Measurements from ENCODE around the gene TMEM119. TPM values are rescaled to one million over a fixed set of nuclear protein-coding genes. Genes with fewer than 3 reads are reported as not detected.

The TMEM119 gene
- total RNA-seq, 2 experiments from 2014 or later, result not detected

GRCh38 chr12:108614041-108614440, 16.2 kb upstream of the TMEM119 start:
- no peaks in the 10 kb centered on the region for H3K27me3 Mint-ChIP-seq (ENCODE audit: low read depth)
- no peak overlapping the region for H3K4me3 Mint-ChIP-seq
- H3K4me1 Mint-ChIP-seq (ENCODE audit: low read depth), result peaks cover 33% of the 10 kb centered on the region
- H3K9me3 Mint-ChIP-seq (ENCODE audit: insufficient read depth), result peaks cover 8% of the 10 kb centered on the region
- ATAC-seq (no peak), DNase-seq (no peak)
- peaks cover 28% of the 10 kb centered on the region for H3K36me3 Mint-ChIP-seq (ENCODE audit: low read depth)
- ChIA-PET POLR2A (interaction anchor here (10.1 kb wide), 1 partner anchor 18 kb away, joined by 115 read pairs; the partner anchor contains the start of gene SELPLG), CTCF (interaction anchor here (10.9 kb wide), 1 partner anchor 45 kb away, joined by 574 read pairs; the partner anchor contains the start of genes ISCU and SART3)
- H3K27ac Mint-ChIP-seq, result no peak overlapping the region

- no peaks in the 10 kb centered on the region for H3K27me3 Mint-ChIP-seq (ENCODE audit: low read depth)
- peaks cover 27% of the 10 kb centered on the region for H3K36me3 Mint-ChIP-seq (ENCODE audit: low read depth)
- peaks cover 8% of the 10 kb centered on the region for H3K9me3 Mint-ChIP-seq (ENCODE audit: insufficient read depth)
Observed at GRCh38 chr12:108613548-108613947, 15.7 kb upstream of the TMEM119 start.

GRCh38 chr12:108612788-108613282, 15.0 kb upstream of the TMEM119 start:
- no peak overlapping the region for H3K4me3 Mint-ChIP-seq
- ChIA-PET POLR2A (interaction anchor here (0.7 kb wide), 1 partner anchor 27 kb away, joined by 5 read pairs; no protein-coding TSS in a partner anchor), CTCF (interaction anchor here (0.8 to 10.9 kb wide), 2 partner anchors 44 to 52 kb away, joined by 3 to 574 read pairs; partner anchors contain the start of genes ISCU and SART3)

More at GRCh38 chr12:108613548-108613947, 15.7 kb upstream of the TMEM119 start:
- Mint-ChIP-seq H3K4me3 (no peak overlapping the region), H3K27ac (no peak overlapping the region), H3K4me1 (ENCODE audit: low read depth) (peaks cover 31% of the 10 kb centered on the region)
- DNase-seq, result no peak
- no peak for ATAC-seq
- ChIA-PET POLR2A (interaction anchor here (10.1 kb wide), 1 partner anchor 18 kb away, joined by 115 read pairs; the partner anchor contains the start of gene SELPLG), CTCF (interaction anchor here (10.9 kb wide), 1 partner anchor 45 kb away, joined by 574 read pairs; the partner anchor contains the start of genes ISCU and SART3)

GRCh38 chr12:108611884-108612415, 14.1 kb upstream of the TMEM119 start:
- DNase-seq, result peak; percentile 57
- Mint-ChIP-seq H3K27ac (no peak overlapping the region), H3K9me3 (ENCODE audit: insufficient read depth) (peaks cover 8% of the 10 kb centered on the region), H3K36me3 (ENCODE audit: low read depth) (peaks cover 15% of the 10 kb centered on the region), H3K4me1 (ENCODE audit: low read depth) (peaks cover 15% of the 10 kb centered on the region), H3K27me3 (ENCODE audit: low read depth) (no peaks in the 10 kb centered on the region), H3K4me3 (no peak overlapping the region)
- ChIA-PET POLR2A (interaction anchor here (0.7 kb wide), 1 partner anchor 26 kb away, joined by 5 read pairs; no protein-coding TSS in a partner anchor), CTCF (interaction anchor here (0.8 to 10.9 kb wide), 3 partner anchors 41 to 52 kb away, joined by 3 to 574 read pairs (median 3); partner anchors contain the start of genes ISCU and SART3)
- no peak for ATAC-seq

More at GRCh38 chr12:108612788-108613282, 15.0 kb upstream of the TMEM119 start:
- DNase-seq (no peak), ATAC-seq (no peak)
- H3K36me3 Mint-ChIP-seq (ENCODE audit: low read depth), result peaks cover 21% of the 10 kb centered on the region
- H3K4me1 Mint-ChIP-seq (ENCODE audit: low read depth), result peaks cover 24% of the 10 kb centered on the region
- H3K27ac Mint-ChIP-seq, result no peak overlapping the region
- peaks cover 8% of the 10 kb centered on the region for H3K9me3 Mint-ChIP-seq (ENCODE audit: insufficient read depth)
- no peaks in the 10 kb centered on the region for H3K27me3 Mint-ChIP-seq (ENCODE audit: low read depth)

- CTCF ChIA-PET, result interaction anchor here (0.9 to 1.2 kb wide), 3 partner anchors 40 to 194 kb away, joined by 3 to 4 read pairs (median 3); no protein-coding TSS in a partner anchor
Observed at GRCh38 chr12:108610856-108611605, 13.1 kb upstream of the TMEM119 start.

GRCh38 chr12:108610336-108610815, 12.5 kb upstream of the TMEM119 start:
- H3K4me1 Mint-ChIP-seq (ENCODE audit: low read depth), result peaks cover 2% of the 10 kb centered on the region
- no peaks in the 10 kb centered on the region for H3K9me3 Mint-ChIP-seq (ENCODE audit: insufficient read depth)
- H3K4me3 Mint-ChIP-seq, result no peak overlapping the region
- POLR2A ChIA-PET, result interaction anchor here (0.9 kb wide), 1 partner anchor 44 kb away, joined by 3 read pairs; no protein-coding TSS in a partner anchor
- peaks cover 3% of the 10 kb centered on the region for H3K27me3 Mint-ChIP-seq (ENCODE audit: low read depth)
- no peak for DNase-seq
- no peak for ATAC-seq
- peaks cover under 1% of the 10 kb centered on the region for H3K36me3 Mint-ChIP-seq (ENCODE audit: low read depth)
- peak overlapping the region; percentile 63 for H3K27ac Mint-ChIP-seq
- CTCF ChIA-PET, result interaction anchor here (0.9 to 1.2 kb wide), 2 partner anchors 46 to 194 kb away, joined by 3 to 4 read pairs; no protein-coding TSS in a partner anchor

More at GRCh38 chr12:108610856-108611605, 13.1 kb upstream of the TMEM119 start:
- Mint-ChIP-seq H3K27me3 (ENCODE audit: low read depth) (no peaks in the 10 kb centered on the region), H3K4me3 (no peak overlapping the region), H3K27ac (no peak overlapping the region), H3K9me3 (ENCODE audit: insufficient read depth) (peaks cover under 1% of the 10 kb centered on the region), H3K36me3 (ENCODE audit: low read depth) (peaks cover 6% of the 10 kb centered on the region), H3K4me1 (ENCODE audit: low read depth) (peaks cover 6% of the 10 kb centered on the region)
- POLR2A ChIA-PET, result interaction anchor here (0.9 kb wide), 1 partner anchor 45 kb away, joined by 3 read pairs; no protein-coding TSS in a partner anchor
- ATAC-seq (no peak), DNase-seq (no peak)

- ChIA-PET POLR2A (no interaction called here), CTCF (interaction anchor here (1.1 kb wide), 1 partner anchor 8 kb away, joined by 3 read pairs; no protein-coding TSS in a partner anchor)
- peaks cover 2% of the 10 kb centered on the region for H3K36me3 Mint-ChIP-seq (ENCODE audit: low read depth)
- H3K27me3 Mint-ChIP-seq (ENCODE audit: low read depth), result peaks cover 8% of the 10 kb centered on the region
- peak overlapping the region; percentile 63 for H3K27ac Mint-ChIP-seq
- H3K9me3 Mint-ChIP-seq (ENCODE audit: insufficient read depth), result no peaks in the 10 kb centered on the region
- H3K4me1 Mint-ChIP-seq (ENCODE audit: low read depth), result peaks cover 2% of the 10 kb centered on the region
- ATAC-seq (no peak), DNase-seq (no peak)
- no peak overlapping the region for H3K4me3 Mint-ChIP-seq
Observed at GRCh38 chr12:108609537-108610335, 11.9 kb upstream of the TMEM119 start.

- ATAC-seq (no peak), DNase-seq (no peak)
- Mint-ChIP-seq H3K27ac (peak overlapping the region; percentile 34), H3K4me1 (ENCODE audit: low read depth) (peaks cover 2% of the 10 kb centered on the region), H3K9me3 (ENCODE audit: insufficient read depth) (no peaks in the 10 kb centered on the region), H3K36me3 (ENCODE audit: low read depth) (peaks cover 2% of the 10 kb centered on the region), H3K4me3 (no peak overlapping the region), H3K27me3 (ENCODE audit: low read depth) (peaks cover 9% of the 10 kb centered on the region)
- POLR2A ChIA-PET, result no interaction called here
- CTCF ChIA-PET, result interaction anchor here (1.9 kb wide), 1 partner anchor 9 kb away, joined by 7 read pairs; no protein-coding TSS in a partner anchor
Observed at GRCh38 chr12:108608616-108609015, 10.7 kb upstream of the TMEM119 start.

- no peak for DNase-seq
- Mint-ChIP-seq H3K27ac (peak overlapping the region; percentile 34), H3K4me1 (ENCODE audit: low read depth) (peaks cover 2% of the 10 kb centered on the region), H3K36me3 (ENCODE audit: low read depth) (peaks cover 2% of the 10 kb centered on the region), H3K4me3 (no peak overlapping the region), H3K27me3 (ENCODE audit: low read depth) (peaks cover 9% of the 10 kb centered on the region), H3K9me3 (ENCODE audit: insufficient read depth) (no peaks in the 10 kb centered on the region)
- ATAC-seq, result no peak
- ChIA-PET POLR2A (no interaction called here), CTCF (interaction anchor here (1.9 kb wide), 1 partner anchor 10 kb away, joined by 7 read pairs; no protein-coding TSS in a partner anchor)
Observed at GRCh38 chr12:108607981-108608600, 10.2 kb upstream of the TMEM119 start.

- Mint-ChIP-seq H3K4me3 (no peak overlapping the region), H3K4me1 (ENCODE audit: low read depth) (no peaks in the 10 kb centered on the region), H3K27ac (no peak overlapping the region), H3K36me3 (ENCODE audit: low read depth) (peaks cover 2% of the 10 kb centered on the region), H3K27me3 (ENCODE audit: low read depth) (peaks cover 9% of the 10 kb centered on the region), H3K9me3 (ENCODE audit: insufficient read depth) (no peaks in the 10 kb centered on the region)
- peak; percentile 36 for ATAC-seq
- ChIA-PET CTCF (interaction anchor here (1.1 kb wide), 1 partner anchor 11 kb away, joined by 7 read pairs; no protein-coding TSS in a partner anchor), POLR2A (no interaction called here)
- no peak for DNase-seq
Observed at GRCh38 chr12:108606492-108606891, 8.6 kb upstream of the TMEM119 start.

Measured in activated CD8-positive, alpha-beta T cell treated with anti-CD3 and anti-CD28 coated beads, Interleukin-2, amount 10 ng/mL, durations not matched to agents 7 days and 5 days (primary cell).